NCI-H526 (cell line): Measurements from ENCODE around the gene ISY1.
"Not testable (repeated sequence)": the region's sequence is repeated elsewhere in the genome, so short reads cannot be mapped to it uniquely, and the experiment has no call there.

Experiments
- DNase-seq, 2 experiments: peaks; one replicate each; lab custom pipeline; 2025; lab: John Stamatoyannopoulos, UW

Gene ISY1

DNA sequence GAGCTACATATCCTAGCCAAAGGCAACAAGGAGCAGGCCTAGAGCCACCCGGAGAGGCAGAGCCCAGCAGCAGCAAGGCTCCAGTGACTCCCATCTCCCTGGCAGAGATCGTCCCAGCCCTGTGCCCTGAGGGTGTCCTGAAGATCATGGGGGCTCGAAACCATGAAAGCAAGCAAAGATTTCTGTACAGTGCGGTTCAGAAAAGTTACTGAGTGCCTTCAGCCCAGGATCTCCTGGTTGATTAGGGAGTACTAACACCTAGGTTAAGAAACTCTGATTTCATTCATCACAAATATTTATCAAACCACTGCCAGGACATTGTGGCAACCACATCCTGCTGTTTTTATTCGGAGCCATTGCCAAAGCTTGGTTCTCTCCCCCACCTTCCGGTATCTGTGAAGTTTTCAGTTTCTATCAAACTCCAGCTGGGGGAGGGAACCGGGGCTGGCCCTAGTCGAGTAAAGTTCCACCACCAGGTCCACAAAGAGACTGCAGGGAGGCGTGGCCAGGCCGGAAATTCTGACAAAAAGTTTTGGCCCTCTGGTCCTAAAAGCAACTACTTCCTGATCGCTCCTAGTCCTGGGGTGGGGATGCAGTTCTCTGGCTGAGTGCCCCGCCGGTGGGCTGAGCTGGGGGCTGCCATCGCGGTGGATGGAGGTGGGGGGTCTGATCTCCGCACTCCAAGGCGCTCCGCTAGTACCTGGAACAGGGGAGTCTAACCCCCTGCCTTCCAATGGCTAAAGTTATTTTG, 40.4 kb downstream of the ISY1 start:
- DNase-seq: peak in 1 of 2 experiments; percentile 47

DNA sequence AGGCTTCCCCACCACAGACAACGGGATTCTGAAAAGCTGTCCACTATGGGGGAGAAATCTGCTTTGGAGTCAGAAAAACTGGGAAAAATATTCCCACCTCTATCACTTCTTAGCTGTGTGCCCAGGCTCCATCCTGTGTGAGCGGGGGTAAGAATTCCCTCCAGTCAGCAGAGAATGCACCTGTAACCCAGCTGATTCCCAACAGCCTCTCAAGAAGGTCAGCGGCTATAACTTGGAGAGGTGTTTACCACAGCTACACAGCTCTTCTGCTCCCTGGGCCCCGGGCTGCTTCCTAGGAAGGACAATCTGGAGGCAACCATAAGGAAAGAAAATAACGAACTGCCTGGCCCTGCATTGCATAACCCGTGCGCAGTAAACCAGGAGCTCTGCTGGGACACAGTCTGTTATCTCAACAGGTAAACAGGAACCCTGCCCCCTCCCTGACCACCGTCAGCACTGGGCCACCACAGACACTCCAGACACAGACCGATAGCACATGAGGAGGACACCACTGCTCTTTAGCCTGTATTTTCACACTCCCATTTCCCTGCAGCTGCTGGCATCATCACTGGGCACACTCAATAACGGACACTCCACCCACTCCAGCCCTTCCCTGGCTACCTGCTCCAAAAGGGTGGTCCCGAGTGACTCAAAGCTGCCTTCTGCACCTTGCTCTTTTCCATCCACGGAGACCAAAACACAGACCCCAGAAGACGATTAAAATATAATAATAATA, 41.3 kb downstream of the ISY1 start:
- peak in 1 of 2 experiments; percentile 20 for DNase-seq

DNA sequence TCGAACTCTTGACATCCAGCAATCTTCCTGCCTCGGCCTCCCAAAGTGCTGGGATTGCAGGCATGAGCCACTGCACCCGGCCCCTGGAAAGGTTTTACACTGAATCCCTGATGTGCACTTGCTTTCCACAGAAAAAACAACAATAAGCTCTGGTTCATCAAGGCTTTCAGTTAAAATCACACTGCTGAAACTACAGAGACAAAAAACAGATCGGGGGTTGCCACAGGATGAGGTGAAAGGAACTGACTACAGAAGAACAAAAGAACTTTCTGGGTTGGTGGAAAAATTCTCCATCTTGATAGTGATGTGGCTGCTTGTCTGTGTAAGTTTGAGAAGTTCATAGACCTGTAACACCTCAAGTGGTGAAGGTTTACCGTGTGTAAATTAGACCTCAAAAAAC, 42.1 kb downstream of the ISY1 start:
- no peak for DNase-seq

DNA sequence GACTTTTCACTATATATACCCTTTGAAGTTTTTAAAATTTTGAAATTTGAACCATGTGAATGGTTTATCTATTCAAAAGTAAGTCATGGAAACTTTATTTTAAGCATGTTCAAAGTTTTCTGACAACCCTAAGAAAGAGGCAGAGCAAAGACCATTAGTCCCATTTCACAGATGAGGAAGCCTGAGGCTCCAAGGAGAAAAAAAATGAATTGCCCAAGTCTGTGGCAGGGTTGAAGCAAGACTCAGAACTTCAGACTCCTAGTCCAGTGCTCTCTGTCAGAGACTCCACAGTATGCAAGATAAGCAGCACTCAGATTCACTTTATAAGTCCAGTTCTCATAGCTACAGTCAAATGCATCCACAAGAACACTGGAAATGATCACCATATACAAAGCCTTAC, 43.7 kb downstream of the ISY1 start:
- no peak for DNase-seq

DNA sequence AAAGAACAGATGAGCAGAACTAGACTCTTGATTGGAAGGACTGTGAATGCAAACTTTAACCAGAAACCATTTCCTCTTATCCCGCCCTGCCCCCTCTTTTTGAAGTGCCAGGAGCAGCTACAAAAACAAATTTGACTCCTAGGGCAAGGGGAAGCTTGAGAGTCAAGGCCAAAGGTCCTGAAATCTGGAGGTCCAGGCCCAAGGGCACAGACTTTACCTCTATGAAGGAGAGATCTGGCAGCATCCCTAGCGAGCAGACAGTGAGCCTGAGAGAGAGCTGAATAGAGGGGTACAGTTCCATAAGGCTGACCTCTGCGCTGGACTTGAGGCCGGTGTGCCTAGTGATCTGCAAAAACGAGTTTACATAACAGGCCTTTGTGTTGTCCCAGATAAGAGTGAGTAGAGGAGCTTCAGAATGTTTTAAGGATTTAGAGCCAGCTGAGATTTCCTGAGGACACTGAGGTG, 44.3 kb downstream of the ISY1 start:
- no peak for DNase-seq

DNA sequence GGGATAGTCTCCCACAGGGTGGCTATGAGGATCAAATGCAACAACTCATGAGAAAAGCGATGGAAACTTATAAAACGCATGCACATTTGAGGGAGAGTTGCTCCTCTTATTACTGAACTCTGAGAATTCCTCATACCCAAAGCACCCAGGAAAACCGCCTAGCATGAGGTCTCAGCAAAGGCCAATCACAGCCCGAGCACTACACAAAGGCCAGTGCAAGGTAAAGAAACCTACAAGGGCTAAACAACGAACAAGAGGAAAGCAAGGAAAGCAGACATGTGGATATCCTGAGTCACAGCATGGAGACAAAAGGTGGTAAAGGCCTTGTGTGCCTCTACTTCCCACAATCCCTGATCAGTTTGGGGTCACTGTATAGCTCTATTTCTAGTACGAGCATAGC, 46.4 kb downstream of the ISY1 start:
- no peak for DNase-seq

DNA sequence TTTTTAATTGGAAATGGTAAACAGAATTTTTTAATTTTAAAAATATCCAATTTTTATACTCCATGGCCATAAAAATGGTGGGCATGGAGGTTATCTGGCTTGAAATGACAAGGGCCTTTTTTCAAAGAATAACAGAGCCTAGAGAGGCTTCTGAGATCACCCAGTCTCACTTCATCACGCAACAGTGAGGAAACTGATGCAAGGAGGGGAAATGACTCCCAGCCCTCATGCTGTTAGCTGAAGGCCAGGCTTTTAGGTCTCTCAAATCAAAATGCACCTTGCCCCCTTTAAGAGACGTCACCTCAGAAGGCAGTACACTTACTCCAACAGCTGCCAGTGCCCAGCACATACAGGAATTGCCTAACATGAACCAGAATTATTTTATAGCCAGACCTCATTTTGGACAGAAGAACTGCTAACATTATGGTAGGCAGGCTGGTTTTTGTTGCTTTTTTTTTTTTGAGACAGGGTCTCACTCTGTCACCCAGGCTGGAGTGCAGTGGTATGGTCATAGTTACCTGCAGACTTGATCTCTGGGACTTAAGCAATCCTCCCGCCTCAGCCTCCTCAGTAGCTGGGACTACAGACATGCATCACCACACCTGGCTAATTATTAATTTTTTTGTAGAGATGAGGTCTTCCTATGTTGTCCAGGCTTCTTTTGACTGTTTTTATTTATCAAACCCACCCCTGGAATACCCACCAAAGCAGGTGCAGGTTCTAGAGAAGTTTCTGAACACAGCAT, 48.4 kb downstream of the ISY1 start:
- no peak for DNase-seq

DNA sequence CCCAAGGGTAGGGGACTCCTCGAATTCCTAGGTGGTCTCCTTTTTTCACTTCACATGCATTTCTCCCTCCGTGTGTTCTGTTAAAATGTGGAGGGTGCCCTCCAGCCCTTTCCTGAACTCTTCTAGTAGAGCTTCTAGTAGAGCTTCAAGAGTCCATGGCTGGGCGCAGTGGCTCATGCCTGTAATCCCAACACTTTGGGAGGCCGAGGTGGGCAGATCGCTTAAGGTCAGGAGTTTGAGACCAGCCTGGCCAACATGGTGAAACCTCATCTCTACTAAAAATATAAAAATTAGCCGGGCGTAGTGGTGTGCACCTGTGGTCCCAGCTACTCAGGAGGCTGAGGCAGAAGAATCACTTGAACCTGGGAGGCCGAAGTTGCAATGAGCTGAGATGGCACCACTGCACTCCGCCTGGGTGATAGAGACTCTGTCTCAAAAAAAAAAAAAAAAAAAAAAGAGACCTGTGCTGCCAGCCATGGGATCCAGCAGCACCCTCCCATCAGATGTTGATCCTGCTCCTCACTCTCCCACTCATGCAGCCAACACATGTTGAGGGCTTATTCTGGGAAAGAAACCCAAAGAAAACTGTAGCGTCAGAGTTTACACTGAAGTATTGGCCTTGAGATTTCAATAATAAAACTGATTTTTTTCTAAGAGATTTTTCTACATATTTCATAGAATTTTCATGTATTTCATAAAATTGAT, 49.6 kb downstream of the ISY1 start:
- not testable (repeated sequence) for DNase-seq

DNA sequence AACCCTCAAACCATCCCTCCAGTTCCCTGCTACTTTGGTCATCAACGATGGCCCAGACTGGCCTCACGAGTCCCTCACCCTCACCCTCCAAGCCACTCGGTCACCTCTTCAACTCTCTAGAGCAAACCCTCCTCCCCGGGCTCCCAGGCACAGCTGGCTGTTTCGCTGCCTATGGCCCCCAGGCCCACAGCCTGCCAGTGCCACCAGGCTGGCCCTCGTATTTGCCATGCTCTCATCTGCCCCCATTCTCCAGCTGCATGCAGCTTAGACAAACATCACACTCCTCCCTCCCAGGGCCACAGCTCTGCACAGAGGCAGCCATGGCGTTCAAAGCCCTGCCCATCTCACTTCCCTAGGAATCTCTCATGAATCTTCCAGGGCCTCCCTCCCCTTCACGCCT, 53.1 kb downstream of the ISY1 start:
- DNase-seq: no peak

DNA sequence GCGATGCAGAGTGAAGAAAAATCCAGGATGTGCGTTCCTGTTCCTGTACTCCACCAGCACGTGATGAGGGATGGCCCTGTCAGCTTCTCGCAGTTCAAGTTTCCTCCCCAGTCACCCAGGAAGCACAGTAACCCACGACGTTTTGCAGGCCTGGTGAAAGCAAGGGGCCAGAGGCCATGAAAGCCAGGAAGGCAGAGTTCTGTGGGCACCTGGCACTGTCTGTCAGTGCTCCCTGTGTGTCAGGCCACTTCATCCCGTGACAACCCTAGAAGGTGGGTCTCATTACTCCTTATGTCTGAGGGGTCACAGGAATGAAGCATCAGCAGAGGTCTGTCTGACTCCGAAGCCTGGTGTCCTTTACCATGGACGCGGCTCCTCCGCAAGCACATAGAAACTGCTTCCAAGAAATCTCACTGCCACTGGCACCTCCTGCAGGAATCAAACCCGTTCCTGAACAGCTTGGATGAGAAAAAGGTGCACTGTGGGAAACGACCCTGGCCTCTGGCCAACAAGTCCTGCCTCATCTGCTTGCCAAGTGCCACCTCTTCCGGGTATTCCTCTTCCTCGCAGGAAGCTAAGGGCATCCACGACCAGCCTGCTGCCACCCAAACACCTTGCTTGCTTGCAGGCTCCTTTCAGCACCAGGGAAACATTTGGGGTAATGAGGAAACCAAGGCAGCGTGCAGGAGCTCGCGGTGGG, 53.8 kb downstream of the ISY1 start:
- DNase-seq: no peak

DNA sequence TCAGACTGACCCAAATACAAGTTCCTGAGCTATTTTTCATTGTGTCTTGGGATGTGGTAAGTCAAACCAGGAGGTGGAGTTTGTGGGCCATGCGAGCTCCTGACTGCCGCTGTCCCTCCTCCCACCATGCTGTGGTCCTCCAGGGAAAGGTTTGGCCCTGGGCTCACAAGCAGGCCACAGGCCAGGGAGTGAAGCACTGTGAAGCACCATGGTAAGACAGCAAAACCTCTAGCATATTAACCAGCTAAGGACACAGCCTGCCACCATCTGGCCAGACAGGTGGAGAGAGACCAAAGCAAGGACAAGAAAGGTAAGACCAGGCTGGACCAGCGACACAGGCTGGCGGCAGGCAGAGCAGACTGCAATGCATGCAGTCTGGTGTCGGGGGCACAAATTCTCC, 54.5 kb downstream of the ISY1 start:
- DNase-seq: peak in 1 of 2 experiments; percentile 10

DNA sequence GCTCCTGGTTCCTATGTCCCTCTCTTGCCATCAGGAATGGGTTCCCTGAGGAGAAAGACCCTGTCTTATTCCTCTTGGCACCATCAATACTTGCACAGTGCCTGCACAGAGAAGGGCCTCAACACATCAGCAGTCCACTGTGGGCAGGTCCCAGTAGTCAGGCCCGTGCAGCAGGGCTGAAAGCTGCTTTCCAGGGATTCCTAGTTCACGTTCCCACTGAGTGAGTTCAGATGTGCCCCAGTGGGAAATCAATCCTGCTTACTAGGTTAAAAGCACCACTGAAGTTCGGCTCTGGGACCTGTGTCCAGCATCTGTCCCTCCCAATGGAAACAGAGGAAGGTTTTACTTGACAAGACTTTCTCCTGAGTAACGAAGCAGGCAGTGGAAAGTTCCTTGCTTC, 55.0 kb downstream of the ISY1 start:
- DNase-seq: no peak

DNA sequence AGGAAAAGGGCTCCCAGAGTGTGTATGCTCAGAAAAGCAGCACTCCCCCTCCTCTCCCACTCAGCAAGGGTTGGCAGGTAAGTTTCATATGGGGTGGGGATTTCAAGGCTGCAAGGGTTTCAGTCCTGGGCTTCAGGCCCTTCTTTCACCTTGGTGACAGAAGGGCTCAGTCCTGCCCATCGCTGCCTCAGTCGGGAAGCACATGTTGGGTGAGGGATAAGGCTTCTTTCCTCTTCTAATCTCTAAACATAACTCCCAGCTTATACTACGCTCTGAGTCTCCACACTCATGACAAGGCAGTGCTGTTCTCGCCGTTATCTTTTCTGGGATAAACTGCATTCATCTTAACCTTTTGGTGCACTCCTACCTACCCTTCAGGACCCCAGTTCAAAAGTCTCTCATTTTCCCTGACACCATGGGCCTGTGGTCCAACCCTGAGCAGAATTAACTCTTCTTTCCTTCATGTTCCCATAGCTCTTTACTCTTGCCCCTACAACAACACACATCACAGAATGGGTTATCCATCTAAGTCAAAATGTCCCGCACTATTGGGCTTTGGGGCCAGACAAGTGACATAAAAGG, 56.3 kb downstream of the ISY1 start:
- no peak for DNase-seq

DNA sequence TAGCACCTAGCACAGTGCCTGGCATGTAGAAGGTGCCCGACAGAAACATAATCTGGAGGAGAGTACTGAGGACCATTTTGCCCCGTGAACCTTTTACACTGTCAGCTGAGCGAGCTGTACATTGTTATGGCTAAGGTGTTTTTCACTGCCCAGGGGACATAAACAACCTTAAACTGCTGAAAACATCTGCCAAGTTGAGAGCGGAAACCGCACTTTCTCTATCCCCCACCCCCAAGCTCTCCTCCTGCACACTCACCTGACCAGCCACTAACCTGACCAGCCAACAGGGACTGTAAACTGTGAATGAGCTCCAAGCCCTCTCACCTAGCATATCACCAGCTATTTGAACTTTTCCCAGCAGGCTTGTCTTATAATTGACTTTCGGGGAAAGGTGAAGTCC, 56.8 kb downstream of the ISY1 start:
- no peak for DNase-seq

DNA sequence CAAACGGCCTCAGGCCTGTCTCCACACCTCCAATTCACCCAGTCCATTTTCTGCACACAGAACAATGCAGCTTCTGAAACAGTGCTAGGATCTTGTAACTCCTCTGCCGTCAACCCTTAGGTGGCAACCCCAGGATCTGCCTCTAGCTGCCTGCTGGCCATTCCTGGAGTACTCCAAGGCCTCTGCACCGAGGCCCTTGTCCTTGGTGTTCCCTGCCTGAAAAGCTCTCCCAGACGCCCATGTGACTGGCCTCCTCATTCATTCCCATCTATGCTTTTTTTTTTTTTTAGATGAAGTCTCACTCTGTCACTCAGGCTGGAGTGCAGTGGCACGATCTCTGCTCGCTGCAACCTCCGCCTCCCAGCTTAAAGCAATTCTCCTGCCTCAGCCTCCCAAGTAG, 57.6 kb downstream of the ISY1 start:
- DNase-seq: no peak

DNA sequence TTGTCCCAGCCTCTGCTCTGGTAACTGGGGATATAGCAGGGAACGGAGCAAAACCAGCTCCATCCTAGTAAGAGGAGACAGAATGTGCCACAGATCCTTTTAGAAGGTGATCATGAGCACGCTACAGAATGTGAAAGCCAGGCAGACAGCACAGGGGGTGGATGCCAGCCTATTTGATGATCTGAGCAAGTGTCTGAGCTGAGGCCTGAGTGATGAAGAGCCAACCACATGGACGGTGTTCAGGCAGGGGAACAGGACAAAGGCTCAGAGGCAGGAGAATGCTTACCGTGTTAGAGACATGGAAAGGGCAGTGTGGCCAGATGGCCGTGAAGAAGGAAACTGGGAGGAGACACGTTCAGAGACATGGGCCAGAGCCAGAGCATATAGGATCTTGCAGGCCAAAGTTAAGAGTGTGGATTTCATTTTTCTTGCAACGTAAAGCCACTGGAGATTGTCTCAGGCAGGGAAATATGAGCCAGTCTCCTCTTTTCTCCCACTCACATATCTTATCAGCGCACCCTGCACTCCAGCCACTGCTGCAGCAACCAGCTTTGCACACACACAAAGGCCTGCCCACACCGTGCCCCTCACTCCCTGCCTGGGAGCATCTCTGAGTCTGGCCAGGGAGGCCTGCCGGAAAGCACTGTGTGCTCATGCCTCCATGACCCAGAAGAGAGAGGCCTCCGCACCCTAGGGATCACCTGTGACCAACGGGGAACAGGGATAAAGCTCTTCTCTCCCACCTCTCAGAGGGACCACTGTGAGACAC, 59.3 kb downstream of the ISY1 start:
- no peak for DNase-seq

DNA sequence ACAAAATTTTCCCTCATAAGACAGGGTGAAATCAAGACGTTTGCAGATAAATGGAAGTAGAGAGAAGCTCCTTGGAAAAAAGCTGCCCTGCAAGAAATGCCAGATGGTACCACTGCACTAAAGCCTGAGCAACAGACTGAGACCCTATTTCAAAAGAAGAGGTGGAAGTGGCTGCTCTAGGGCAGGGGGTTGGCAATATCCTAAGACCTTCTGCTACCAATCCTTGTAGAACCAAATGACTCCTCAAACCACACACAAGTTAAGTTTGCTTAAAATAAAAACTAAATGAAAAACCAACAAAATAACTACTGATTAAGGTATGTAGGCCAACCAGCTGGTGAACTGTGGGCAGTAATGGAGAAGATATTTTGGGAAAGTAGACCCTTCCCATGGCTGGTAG, 60.6 kb downstream of the ISY1 start:
- no peak for DNase-seq

DNA sequence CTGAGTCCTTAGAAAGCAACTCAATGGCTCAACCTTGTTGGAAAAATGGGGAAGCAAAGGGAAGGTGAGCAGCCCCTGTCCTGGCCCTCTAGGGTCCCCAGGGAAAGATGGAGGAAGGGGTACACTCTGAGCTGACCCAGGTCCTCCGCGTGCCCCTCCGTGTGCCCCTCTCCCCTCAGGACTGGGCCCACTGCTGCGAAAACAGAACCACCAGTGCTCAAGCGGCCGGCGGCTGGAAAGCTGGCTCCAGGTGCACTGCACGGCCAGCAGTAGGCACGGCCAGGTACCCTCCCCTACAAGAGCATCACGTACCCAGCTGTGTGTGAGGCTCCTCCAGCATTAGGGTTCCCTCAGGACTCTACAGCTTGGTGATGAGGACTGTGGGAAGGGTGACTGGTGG, 65.6 kb downstream of the ISY1 start:
- no peak for DNase-seq

DNA sequence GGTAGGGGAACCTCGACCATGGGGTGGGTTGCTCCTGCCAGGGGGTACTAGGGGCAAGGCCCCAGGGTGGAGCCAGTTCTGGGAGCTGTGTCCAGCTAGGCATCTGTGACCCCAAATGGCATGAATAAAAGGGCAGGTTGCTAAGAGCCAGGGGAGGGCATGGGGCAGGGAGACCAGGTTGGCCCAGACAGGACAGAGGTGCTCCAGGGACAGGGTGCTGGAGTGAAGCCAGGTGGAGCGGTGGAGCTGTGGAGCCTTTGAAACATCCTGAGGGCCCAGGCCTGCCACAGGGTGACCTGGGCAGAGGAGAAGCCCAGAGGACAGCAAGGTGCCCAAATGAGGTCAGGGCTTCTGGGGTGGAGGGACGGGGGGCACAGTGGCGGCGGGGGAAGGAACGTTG, 72.6 kb downstream of the ISY1 start:
- DNase-seq: not testable (repeated sequence)

DNA sequence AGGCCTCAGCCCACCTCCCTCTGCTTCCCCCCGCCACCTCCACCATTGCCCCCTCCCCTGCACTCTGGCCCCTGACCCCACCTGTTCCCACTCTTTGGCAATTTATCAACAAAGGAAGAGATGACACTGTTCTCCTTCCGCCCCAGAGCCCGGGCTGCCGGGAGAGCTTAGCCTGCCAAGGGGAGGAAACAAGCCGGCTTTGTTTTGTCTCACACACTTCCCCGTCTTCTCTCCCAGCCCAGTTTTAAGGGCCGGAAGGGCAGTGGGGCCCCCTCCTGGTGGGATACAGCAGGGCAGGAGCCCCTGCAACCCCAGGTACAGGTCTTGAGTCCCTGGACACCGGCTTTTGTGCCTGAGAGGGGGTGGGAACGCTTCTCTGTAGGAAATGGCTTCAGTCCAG, 73.0 kb downstream of the ISY1 start:
- DNase-seq: peak; percentile 31 to 51
